ENCODE results near the gene BRWD1. TPM values are rescaled to one million over a fixed set of nuclear protein-coding genes. Genes with fewer than 3 reads are reported as not detected.

BRWD1 gene
- total RNA-seq, 1 experiment from 2014 or later: 28.8 TPM

- H3K4me1 Mint-ChIP-seq (ENCODE audit: low read depth, unreplicated experiment): no peaks in the 10 kb centered on the region
- H3K4me3 Mint-ChIP-seq (ENCODE audit: low read depth, unreplicated experiment): peak overlapping the region; percentile 99
- no peak for TF ChIP-seq CTCF (IDR thresholded peaks at IDR 0.05; ENCODE audit: unreplicated experiment)
- BruUV-seq (replicated peaks): TSS peak; percentile 46
- peak overlapping the region; percentile 96 for H3K27ac Mint-ChIP-seq (ENCODE audit: unreplicated experiment)
- CTCF ChIA-PET: interaction anchor here (1.2 kb wide), 1 partner anchor 205 kb away, joined by 6 read pairs; no protein-coding TSS in a partner anchor
- no peaks in the 10 kb centered on the region for H3K27me3 Mint-ChIP-seq (ENCODE audit: unreplicated experiment)
- intact Hi-C loops (cut with micrococcal nuclease; ENCODE audit: unreplicated experiment): no loop called here
- DNase-seq: peak; percentile 6
- no peaks in the 10 kb centered on the region for H3K9me3 Mint-ChIP-seq (ENCODE audit: low read depth, unreplicated experiment)
- H3K36me3 Mint-ChIP-seq (ENCODE audit: insufficient read depth, unreplicated experiment): peaks cover 24% of the 10 kb centered on the region
Observed at GRCh38 chr21:39182484-39183271, 130.8 kb downstream of the BRWD1 start.

DNA sequence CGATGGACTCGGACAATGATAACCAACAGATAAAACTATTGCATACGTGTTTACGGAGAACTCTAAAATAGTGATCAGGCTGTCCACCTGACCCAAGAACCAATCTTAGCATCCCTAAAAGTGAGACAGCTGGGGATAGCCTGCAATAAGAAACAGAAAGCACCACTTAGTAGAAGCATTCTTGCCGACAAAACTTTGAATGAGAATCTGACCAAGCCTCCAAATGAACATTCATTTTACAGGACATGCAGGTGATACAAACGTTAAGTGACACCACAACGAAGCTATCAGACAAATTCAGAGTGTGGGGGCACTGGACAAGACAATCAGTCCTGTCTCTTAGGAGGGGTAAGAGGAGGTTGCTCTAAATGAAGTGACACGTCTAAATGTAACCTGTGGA, 131.4 kb downstream of the BRWD1 start:
- intact Hi-C loops (cut with micrococcal nuclease; ENCODE audit: unreplicated experiment): no loop called here
- DNase-seq: no peak
- Mint-ChIP-seq H3K4me3 (ENCODE audit: low read depth, unreplicated experiment) (peak overlapping the region; percentile 99), H3K9me3 (ENCODE audit: low read depth, unreplicated experiment) (no peaks in the 10 kb centered on the region), H3K27me3 (ENCODE audit: unreplicated experiment) (no peaks in the 10 kb centered on the region), H3K36me3 (ENCODE audit: insufficient read depth, unreplicated experiment) (peaks cover 24% of the 10 kb centered on the region), H3K4me1 (ENCODE audit: low read depth, unreplicated experiment) (no peaks in the 10 kb centered on the region), H3K27ac (ENCODE audit: unreplicated experiment) (peak overlapping the region; percentile 96)
- no peak for TF ChIP-seq CTCF (IDR thresholded peaks at IDR 0.05; ENCODE audit: unreplicated experiment)
- BruUV-seq (replicated peaks): no TSS peak
- CTCF ChIA-PET: no interaction called here

DNA sequence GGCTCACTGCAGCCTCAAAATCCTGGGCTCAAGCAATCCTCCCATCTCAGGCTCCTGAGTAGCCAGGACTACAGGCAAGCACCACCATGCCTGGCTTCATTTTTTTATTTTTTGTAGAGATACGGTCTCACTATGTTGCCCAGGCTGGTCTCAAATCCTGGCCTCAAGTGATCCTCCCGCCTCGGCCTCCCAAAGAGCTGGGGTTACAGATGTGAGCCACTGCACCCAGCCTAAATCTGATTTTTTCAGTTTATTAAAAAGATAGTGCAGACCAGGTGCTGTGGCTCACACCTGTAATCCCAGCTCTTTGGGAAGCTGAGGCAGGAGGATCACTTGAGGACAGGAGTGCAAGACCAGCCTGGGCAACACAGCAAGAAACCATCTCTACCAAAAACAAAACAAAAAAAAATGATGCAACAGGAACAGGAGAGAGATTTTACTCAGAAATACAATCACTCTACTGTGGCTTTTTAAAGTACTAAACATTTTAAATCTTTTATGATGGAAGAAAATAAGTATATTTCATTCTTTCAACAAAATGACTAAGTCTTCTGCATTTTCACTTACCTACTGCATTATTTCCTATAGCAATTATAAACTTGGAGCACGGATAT, 132.1 kb downstream of the BRWD1 start:
- H3K36me3 Mint-ChIP-seq (ENCODE audit: insufficient read depth, unreplicated experiment): peaks cover 24% of the 10 kb centered on the region
- H3K4me3 Mint-ChIP-seq (ENCODE audit: low read depth, unreplicated experiment): peak overlapping the region; percentile 99
- H3K9me3 Mint-ChIP-seq (ENCODE audit: low read depth, unreplicated experiment): no peaks in the 10 kb centered on the region
- H3K27ac Mint-ChIP-seq (ENCODE audit: unreplicated experiment): no peak overlapping the region
- intact Hi-C loops (cut with micrococcal nuclease; ENCODE audit: unreplicated experiment): no loop called here
- H3K27me3 Mint-ChIP-seq (ENCODE audit: unreplicated experiment): no peaks in the 10 kb centered on the region
- no TSS peak for BruUV-seq (replicated peaks)
- no peaks in the 10 kb centered on the region for H3K4me1 Mint-ChIP-seq (ENCODE audit: low read depth, unreplicated experiment)
- no peak for DNase-seq
- no peak for TF ChIP-seq CTCF (IDR thresholded peaks at IDR 0.05; ENCODE audit: unreplicated experiment)
- CTCF ChIA-PET: no interaction called here

DNA sequence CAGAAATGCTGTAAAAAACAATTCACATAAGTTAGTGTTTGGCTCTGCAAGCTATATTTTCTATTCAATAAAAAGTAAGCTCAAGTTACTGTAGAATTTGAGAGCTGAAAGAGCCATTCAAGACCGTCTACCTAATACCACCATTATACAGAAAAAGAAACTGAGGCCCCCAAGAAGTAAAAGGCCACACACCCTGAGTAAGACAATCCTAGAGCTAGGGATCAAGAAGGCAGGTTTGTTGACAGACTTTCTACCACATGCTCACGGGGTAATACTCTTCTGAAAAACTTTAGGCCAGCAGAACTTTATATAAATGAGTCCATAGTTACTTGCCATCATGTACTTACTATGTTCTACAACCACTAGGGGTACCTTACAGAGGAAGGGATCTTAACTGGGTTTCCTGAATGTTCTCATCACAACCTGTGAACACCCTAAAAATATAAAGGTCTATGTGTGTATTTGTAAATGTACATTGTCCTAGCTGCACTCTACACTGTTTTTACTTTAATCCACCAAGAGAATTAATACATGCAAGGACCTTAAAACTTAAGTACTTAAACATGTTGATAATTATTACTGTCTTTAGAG, 132.9 kb downstream of the BRWD1 start:
- CTCF ChIA-PET: interaction anchor here (0.6 kb wide), 1 partner anchor 275 kb away, joined by 4 read pairs; no protein-coding TSS in a partner anchor
- peaks cover 24% of the 10 kb centered on the region for H3K36me3 Mint-ChIP-seq (ENCODE audit: insufficient read depth, unreplicated experiment)
- H3K4me1 Mint-ChIP-seq (ENCODE audit: low read depth, unreplicated experiment): peaks cover 8% of the 10 kb centered on the region
- BruUV-seq (replicated peaks): no TSS peak
- H3K9me3 Mint-ChIP-seq (ENCODE audit: low read depth, unreplicated experiment): no peaks in the 10 kb centered on the region
- H3K27me3 Mint-ChIP-seq (ENCODE audit: unreplicated experiment): no peaks in the 10 kb centered on the region
- intact Hi-C loops (cut with micrococcal nuclease; ENCODE audit: unreplicated experiment): no loop called here
- no peak overlapping the region for H3K4me3 Mint-ChIP-seq (ENCODE audit: low read depth, unreplicated experiment)
- no peak overlapping the region for H3K27ac Mint-ChIP-seq (ENCODE audit: unreplicated experiment)
- TF ChIP-seq CTCF (IDR thresholded peaks at IDR 0.05; ENCODE audit: unreplicated experiment): no peak
- DNase-seq: no peak

Measured in Calu3 (cell line).